GM18511 (cell line): ENCODE data around the gene KRT72.
"Not testable (repeated sequence)": the region's sequence is repeated elsewhere in the genome, so short reads cannot be mapped to it uniquely, and the experiment has no call there.

Experiments
- ATAC-seq: cut with Tn5 transposase; IDR thresholded peaks from one replicate; pipeline ENCODE4 v1.9.1; 2021; ENCODE audit warnings: mild to moderate bottlenecking, moderate library complexity; ENCODE audit not compliant: unreplicated experiment

The KRT72 gene

GRCh38 chr12:52608826-52609630 is 7.8 kb upstream of the KRT72 start:
- no peak for ATAC-seq

GRCh38 chr12:52608161-52608560 is 6.9 kb upstream of the KRT72 start:
- ATAC-seq, result no peak

- ATAC-seq, result no peak
These were observed 6.1 kb upstream of the KRT72 start for GRCh38 chr12:52607314-52607713.

- no peak for ATAC-seq
These were observed 5.4 kb upstream of the KRT72 start for GRCh38 chr12:52606581-52607218.

- no peak for ATAC-seq
These were observed 4.8 kb upstream of the KRT72 start for GRCh38 chr12:52606096-52606495.

- no peak for ATAC-seq
These were observed 4.3 kb upstream of the KRT72 start for GRCh38 chr12:52605542-52605941.

- ATAC-seq, result no peak
These were observed 3.6 kb upstream of the KRT72 start for GRCh38 chr12:52604859-52605258.

GRCh38 chr12:52603314-52603713 is 2.1 kb upstream of the KRT72 start:
- no peak for ATAC-seq

- ATAC-seq, result no peak
These were observed 1.3 kb upstream of the KRT72 start for GRCh38 chr12:52602552-52602951.

GRCh38 chr12:52601671-52602070 is 408 bp upstream of the KRT72 start:
- ATAC-seq, result no peak

- no peak for ATAC-seq
These were observed 788 bp downstream of the KRT72 start for GRCh38 chr12:52600475-52600874.

- no peak for ATAC-seq
These were observed 1.2 kb downstream of the KRT72 start for GRCh38 chr12:52600071-52600470.

GRCh38 chr12:52598966-52599365 is 2.3 kb downstream of the KRT72 start:
- no peak for ATAC-seq

- not testable (repeated sequence) for ATAC-seq
These were observed 7.0 kb downstream of the KRT72 start for GRCh38 chr12:52594237-52594636.

- ATAC-seq, result no peak
These were observed 9.7 kb downstream of the KRT72 start for GRCh38 chr12:52591521-52591920.

- no peak for ATAC-seq
These were observed 11.2 kb downstream of the KRT72 start for GRCh38 chr12:52590021-52590420.

- no peak for ATAC-seq
These were observed 13.7 kb downstream of the KRT72 start for GRCh38 chr12:52587563-52587962.

GRCh38 chr12:52585946-52586345 is 15.3 kb downstream of the KRT72 start:
- no peak for ATAC-seq

- ATAC-seq, result no peak
These were observed 16.2 kb downstream of the KRT72 start for GRCh38 chr12:52585066-52585465.

GRCh38 chr12:52584156-52584682 is 17.0 kb downstream of the KRT72 start:
- ATAC-seq, result no peak

GRCh38 chr12:52582971-52583456 is 18.2 kb downstream of the KRT72 start:
- ATAC-seq, result no peak

- ATAC-seq, result no peak
These were observed 18.8 kb downstream of the KRT72 start for GRCh38 chr12:52582486-52582885.
